K562 (cell line): ENCODE data around the gene AMMECR1L. TPM values are rescaled to one million over a fixed set of nuclear protein-coding genes. Genes with fewer than 3 reads are reported as not detected.
A peak's percentile ranks its signal among the peaks of the same experiment; 100 is the strongest.

Experiments used
- ATAC-seq: fragments of 200-7000 bp; cut with Tn5 transposase; 3 replicates; pipeline ENCODE4 v1.9.1; 2020; ENCODE audit warnings: moderate library complexity
- BruUV-seq: library from RNA; stranded (reverse); fragments of 400-500 nt; replicated peaks from 2 replicates; lab custom pipeline; 2021; lab: Mats Ljungman, UMichigan
- CTCF ChIA-PET: fragments of 300-600 bp; formaldehyde crosslinking; extraction: SDS; loops from one replicate; lab custom pipeline; 2021; ENCODE audit warnings: low intra/inter-chr PET ratio; lab: Yijun Ruan, JAX
- POLR2A ChIA-PET: fragments of 300-600, 350-650 bp; sonication (Branson Sonifier 250); formaldehyde crosslinking; extraction: SDS; loops from one replicate; lab custom pipeline; 2021; ENCODE audit warnings: antibody characterized with exemption, inconsistent platforms; lab: Yijun Ruan, JAX
- DNase-seq, 4 experiments: peaks; one replicate each; pipeline versions ENCODE4 v3.0.0 to v3.0.0-alpha.2; 2011 to 2018; ENCODE audit warnings: low spot score in 3 of 4, mixed read lengths in 3 of 4; ENCODE audit errors: extremely low read depth in 1 of 4
- FAIRE-seq: peaks from 2 replicates; lab custom pipeline; 2011; peaks lifted over from hg19 to GRCh38; lab: Jason Lieb, UNC
- H2AFZ ChIP-seq: 2 replicates; pipeline ENCODE4 v1.6.0; 2011; ENCODE audit warnings: low read depth, low read length, control low read depth, inconsistent platforms
- H3K27ac ChIP-seq: fragments of 200-600 bp; 3 replicates; pipeline ENCODE4 v1.8.0; 2011; ENCODE audit warnings: low read depth, mild to moderate bottlenecking, control low read depth, inconsistent platforms, low read length, moderate library complexity, mixed read lengths; ENCODE audit errors: extremely low read depth
- H3K27me3 ChIP-seq, 2 experiments: fragments of 300-600 bp in 1 of 2; 2 replicates in 1 of 2; 3 replicates in 1 of 2; pipeline versions ENCODE4 v1.6.0 to v1.8.0; 2011; ENCODE audit warnings: inconsistent platforms in 2 of 2, low read length in 2 of 2, mild to moderate bottlenecking in 1 of 2, mixed read lengths in 1 of 2, moderate library complexity in 1 of 2; ENCODE audit not compliant: control insufficient read depth in 2 of 2, insufficient read depth in 2 of 2
- H3K36me3 ChIP-seq: fragments of 300-600 bp; 3 replicates; pipeline ENCODE4 v1.8.0; 2011; ENCODE audit warnings: mild to moderate bottlenecking, low read length, inconsistent platforms; ENCODE audit not compliant: control insufficient read depth, insufficient read depth
- H3K4me1 ChIP-seq, 2 experiments: fragments of 200-600 bp in 1 of 2; replicated peaks in 1 of 2; 2 replicates in 1 of 2; 3 replicates in 1 of 2; pipeline versions ENCODE4 v1.5.1 to v1.8.0; 2011; ENCODE audit warnings: inconsistent platforms in 2 of 2, low read length in 2 of 2, mild to moderate bottlenecking in 1 of 2, mixed read lengths in 1 of 2, moderate library complexity in 1 of 2; ENCODE audit not compliant: control insufficient read depth in 2 of 2, insufficient read depth in 2 of 2
- H3K4me2 ChIP-seq: 2 replicates; pipeline ENCODE4 v1.6.1; 2011; ENCODE audit warnings: low read length, control low read depth, inconsistent platforms, mixed read lengths; ENCODE audit not compliant: insufficient read depth
- H3K4me3 ChIP-seq: fragments of 200-600 bp; sonication (generic), shearing (Covaris generic); 2 replicates; pipeline ENCODE4 v1.5.1; 2016; ENCODE audit warnings: control low read depth, inconsistent platforms
- H3K79me2 ChIP-seq: fragments of 200-600 bp; 3 replicates; pipeline ENCODE4 v1.8.0; 2011; ENCODE audit warnings: low read length, inconsistent platforms; ENCODE audit not compliant: control insufficient read depth, insufficient read depth
- H3K9ac ChIP-seq, 2 experiments: 2 replicates each; pipeline versions ENCODE4 v1.6.0 to v1.6.1; 2011; ENCODE audit warnings: low read depth in 2 of 2, low read length in 2 of 2, control low read depth in 1 of 2, inconsistent platforms in 1 of 2, mild to moderate bottlenecking in 1 of 2, mixed read lengths in 1 of 2; ENCODE audit not compliant: insufficient read depth in 1 of 2
- H3K9me1 ChIP-seq: one replicate; pipeline ENCODE4 v1.6.0; 2011; ENCODE audit warnings: inconsistent platforms, mild to moderate bottlenecking, low read length, moderate library complexity; ENCODE audit not compliant: control insufficient read depth, insufficient read depth
- H3K9me3 ChIP-seq: replicated peaks from 2 replicates; pipeline ENCODE4 v1.5.1; 2011; ENCODE audit warnings: low read depth, low read length, inconsistent platforms; ENCODE audit not compliant: control insufficient read depth, insufficient read depth
- H4K20me1 ChIP-seq: replicated peaks from 2 replicates; pipeline ENCODE4 v1.6.1; 2011; ENCODE audit warnings: low read length, inconsistent platforms, mixed read lengths; ENCODE audit not compliant: control insufficient read depth, insufficient read depth
- CREB1 ChIP-seq, 2 experiments: sonication (generic) in 1 of 2; formaldehyde crosslinking in 1 of 2; IDR thresholded peaks; 2 replicates each; pipeline versions ENCODE4 v1.6.1 to v1.8.0; 2012 to 2022; ENCODE audit warnings: inconsistent platforms in 1 of 2, mild to moderate bottlenecking in 1 of 2, missing genetic modification reagents in 1 of 2, moderate library complexity in 1 of 2
- MNT ChIP-seq, 2 experiments: fragments of 450-650 bp; conservative IDR thresholded peaks; 2 replicates each; pipeline ENCODE4 v1.6.1; 2017; ENCODE audit warnings: mild to moderate bottlenecking in 2 of 2, moderate library complexity in 2 of 2
- PHF21A ChIP-seq: fragments of 450-650 bp; IDR thresholded peaks from 2 replicates; pipeline ENCODE4 v1.6.1; 2017; ENCODE audit warnings: low read depth, borderline replicate concordance
- POLR2A ChIP-seq: fragments of 450-650 bp; conservative IDR thresholded peaks from 2 replicates; pipeline ENCODE4 v1.6.1; 2016
- SUPT5H ChIP-seq: fragments of 450-650 bp; IDR thresholded peaks from 2 replicates; pipeline ENCODE4 v1.6.1; 2016
- U2AF2 ChIP-seq: fragments of 200-400 bp; formaldehyde crosslinking; optimal IDR thresholded peaks from 2 replicates; pipeline ENCODE3; 2017; ENCODE audit warnings: low read depth, mild to moderate bottlenecking, low read length
- ZNF551 ChIP-seq: fragments of 250-450 bp; sonication (Bioruptor Pico); IDR thresholded peaks from 2 replicates; pipeline ENCODE4 v1.5.0; 2021; ENCODE audit warnings: mild to moderate bottlenecking, moderate library complexity
- WGBS: fragments of 100-300 bp; shearing (Covaris generic); methylation state at CpG from one replicate; pipeline ENCODE4 v1.1.6; 2016; ENCODE audit warnings: low coverage, mixed read lengths; ENCODE audit not compliant: insufficient coverage; ENCODE audit errors: missing lambda C conversion rate; 5-methylcytosine and 5-hydroxymethylcytosine counted together
- in situ Hi-C: fragments of 300-500 bp; cut with MboI; formaldehyde crosslinking; loops from 4 replicates; pipeline ENCODE4 v1.15.0; 2018; ENCODE audit warnings: inconsistent platforms, mixed read lengths
- intact Hi-C: fragments of 100-400 bp; cut with micrococcal nuclease; formaldehyde crosslinking; loops from 2 replicates; pipeline ENCODE4 v1.14.2; 2022
- polyA plus RNA-seq, 8 experiments: library from polyadenylated mRNA; depleted of rRNA in 4 of 8; stranded (reverse) in 5 of 8; unstranded in 3 of 8; fragments of >200 nt; fragmentation: Nextera tagmentation in 2 of 8; fragmentation: Illumina TruSeq in 1 of 8; extraction: Ambion mirVana in 2 of 8; extraction: Trizol in 1 of 8; gene quantifications; 2 replicates each; pipeline versions ENCODE4 v1.2.1 to v1.2.3, GENCODE V29; 2011 to 2014; ENCODE audit warnings: inconsistent platforms in 1 of 8, missing spikeins in 1 of 8
- total RNA-seq, 7 experiments: library from RNA; depleted of rRNA in 6 of 7; stranded (reverse); fragments of >200 nt in 6 of 7; fragmentation: Illumina TruSeq in 2 of 7; extraction: Trizol in 2 of 7; gene quantifications; 2 replicates each; pipeline versions ENCODE4 v1.2.1 to v1.2.3, GENCODE V29; 2011 to 2021; ENCODE audit warnings: low replicate concordance in 1 of 7

AMMECR1L gene
- total and polyA plus RNA-seq, 9 of the 15 experiments (the other 6 are each of a cell fraction or from before 2014, with no cell fraction given), result 3.7 to 15.3 (median 9.1) TPM

- Histone ChIP-seq H3K9me3 (no peaks in the 10 kb centered on the region), H3K4me2 (no peak overlapping the region), H3K27ac (no peak overlapping the region), H3K9ac (no peak overlapping the region), H3K79me2 (peaks cover 7% of the 10 kb centered on the region), H2AFZ (no peak overlapping the region), H4K20me1 (no peaks in the 10 kb centered on the region), H3K4me1 (peaks cover 19 to 26% of the 10 kb centered on the region in 2 experiments), H3K27me3 (no peaks in the 10 kb centered on the region), H3K36me3 (peaks cover 42% of the 10 kb centered on the region), H3K4me3 (no peak overlapping the region), H3K9me1 (no peaks in the 10 kb centered on the region)
- TF ChIP-seq PHF21A (no peak), SUPT5H (peak; percentile 23; the same call in 1 of the 2 replicates), POLR2A (peak; percentile 39; the same call in 1 of the 2 replicates), ZNF551 (CRISPR knock-in tag) (no peak), CREB1 (IDR thresholded peaks at IDR 0.05) (no peak), CREB1 (CRISPR knock-in tag; IDR thresholded peaks at IDR 0.05) (no peak)
- ATAC-seq, result no peak
- intact Hi-C loops (no loop called here), in situ Hi-C loops (no loop called here)
- BruUV-seq, result no TSS peak
- CTCF ChIA-PET, result no interaction called here
- no peak for FAIRE-seq
- DNase-seq, result no peak
- POLR2A ChIA-PET, result interaction anchor here (0.7 to 1.3 kb wide), 2 partner anchors 13 to 51 kb away, joined by 3 read pairs; partner anchors contain the start of gene WDR33
- 90% methylated on average over 15 of the region's 15 CpGs for WGBS
These were observed 23.5 kb downstream of the AMMECR1L start for GRCh38 chr2:127862228-127862627.

DNA sequence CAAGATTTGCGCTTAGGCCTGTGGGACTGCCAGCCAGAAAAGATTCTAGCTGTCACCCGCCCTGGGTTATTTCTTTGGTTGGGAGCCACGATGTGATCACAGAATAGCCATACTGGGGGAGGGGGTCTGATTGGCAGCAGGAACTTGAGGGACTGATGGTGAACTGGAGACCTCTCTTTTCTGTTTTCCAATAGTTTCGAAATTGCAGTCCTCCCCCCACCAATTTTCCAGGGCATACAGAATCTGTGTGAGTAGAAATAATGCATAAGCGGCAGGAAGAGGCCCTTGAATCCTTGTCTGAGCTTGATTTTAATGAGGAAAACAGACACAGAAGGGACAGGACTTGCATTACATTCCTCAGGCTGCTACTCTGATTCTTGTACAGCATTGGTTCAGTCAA, 25.6 kb downstream of the AMMECR1L start:
- intact Hi-C loops, result no loop called here
- no TSS peak for BruUV-seq

More for the DNA sequence above, 25.6 kb downstream of the AMMECR1L start:
- DNase-seq, result no peak
- Histone ChIP-seq H3K4me1 (peaks cover 25 to 30% of the 10 kb centered on the region in 2 experiments), H3K9me1 (peaks cover 4% of the 10 kb centered on the region), H3K79me2 (peaks cover 28% of the 10 kb centered on the region), H3K36me3 (peaks cover 29% of the 10 kb centered on the region), H3K4me2 (peak overlapping the region; percentile 36; the same call in 1 of the 2 replicates), H3K9ac (peak overlapping the region; percentile 23 to 79; a peak in 2 of 4 replicates), H3K27me3 (no peaks in the 10 kb centered on the region), H3K27ac (peak overlapping the region; percentile 36; the same call in 2 of the 3 replicates), H2AFZ (peak overlapping the region; percentile 64)
- POLR2A ChIA-PET, result interaction anchor here (0.6 to 1.1 kb wide), 3 partner anchors 10 to 830 kb away, joined by 3 to 4 read pairs (median 3); no protein-coding TSS in a partner anchor
- CTCF ChIA-PET, result no interaction called here
- TF ChIP-seq U2AF2 (no peak), MNT (conservative IDR thresholded peaks at IDR 0.05) (peak in 1 of 2 experiments; percentile 13; a peak in 1 of 4 replicates)
- TF ChIP-seq, all 486 proteins: peak for 1
- Histone ChIP-seq H3K9me3 (no peaks in the 10 kb centered on the region), H3K4me3 (no peak overlapping the region), H4K20me1 (peaks cover 8% of the 10 kb centered on the region; the same call in 1 of the 2 replicates)
- in situ Hi-C loops, result no loop called here
- 54% methylated on average over 5 of the region's 5 CpGs for WGBS
- ATAC-seq (no peak), FAIRE-seq (no peak)
